Sigmoid colon (tissue), 4 donors: ENCODE measurements around the gene ADAMTS10.

Source experiments
- CTCF ChIP-seq, 4 experiments: fragments of 450-650 bp in 3 of 4; fragments of 200-600 bp in 1 of 4; IDR thresholded peaks; one replicate each; pipeline ENCODE4 v1.5.1; 2016 to 2019; ENCODE audit warnings: antibody characterized with exemption in 4 of 4, mild to moderate bottlenecking in 3 of 4, moderate library complexity in 2 of 4
- EP300 ChIP-seq, 4 donors: sonication (generic); formaldehyde crosslinking; IDR thresholded peaks; one replicate each; pipeline ENCODE4 v1.6.1; 2017; ENCODE audit warnings: antibody characterized with exemption in 4 of 4
- POLR2A ChIP-seq, 2 donors: fragments of 450-650 bp; IDR thresholded peaks; one replicate each; pipeline ENCODE4 v1.6.1; 2016; ENCODE audit warnings: antibody characterized with exemption in 2 of 2, mild to moderate bottlenecking in 2 of 2, moderate library complexity in 2 of 2
- POLR2AphosphoS5 ChIP-seq, 4 donors: sonication (generic); formaldehyde crosslinking; IDR thresholded peaks; one replicate each; pipeline ENCODE4 v1.6.1; 2017; ENCODE audit warnings: antibody characterized with exemption in 4 of 4

DNA sequence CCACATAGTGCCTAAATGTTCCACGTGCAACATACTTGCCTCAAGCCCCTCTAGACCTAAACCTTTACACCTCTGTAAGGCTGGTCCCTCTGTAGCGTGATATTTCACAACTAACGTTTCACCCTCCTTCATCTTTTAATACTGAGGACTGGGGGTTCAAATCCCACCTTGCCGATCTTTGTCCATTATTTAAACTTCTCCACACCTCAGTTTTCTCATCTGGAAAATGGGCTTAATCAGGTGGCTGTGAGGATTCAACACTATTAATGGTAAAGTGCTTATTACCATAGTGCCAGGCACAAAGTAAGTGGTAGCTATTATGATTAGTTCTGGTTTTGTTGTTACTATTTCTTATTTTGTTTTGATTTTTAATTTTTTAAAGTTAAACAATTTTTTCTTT lies 7.5 kb upstream of the ADAMTS10 start:
- TF ChIP-seq CTCF (IDR thresholded peaks at IDR 0.05) = no peak
- no peak for TF ChIP-seq EP300 (IDR thresholded peaks at IDR 0.05)
- no peak for TF ChIP-seq POLR2A (IDR thresholded peaks at IDR 0.05)
- TF ChIP-seq POLR2AphosphoS5 (IDR thresholded peaks at IDR 0.05) = no peak
